GM06990 (cell line): Measurements from ENCODE around the gene CTIF.

Source experiments
- DNase-seq: peaks from one replicate; pipeline ENCODE4 v3.0.0-alpha.2; 2011; ENCODE audit not compliant: insufficient read length; ENCODE audit errors: extremely low read depth
- H3K27me3 ChIP-seq: replicated peaks from 2 replicates; pipeline ENCODE4 v1.6.0; 2011; ENCODE audit warnings: low read length; ENCODE audit not compliant: control insufficient read depth, insufficient read depth
- H3K36me3 ChIP-seq: 2 replicates; pipeline ENCODE4 v1.5.1; 2011; ENCODE audit warnings: low read length; ENCODE audit not compliant: control insufficient read depth, insufficient read depth
- H3K4me3 ChIP-seq: replicated peaks from 2 replicates; pipeline ENCODE4 v1.5.1; 2011; ENCODE audit warnings: low read depth, mild to moderate bottlenecking, control low read depth, low read length
- TF ChIP-seq, protein P1 (sequence below): IDR thresholded peaks from 2 replicates; pipeline ENCODE4 v1.5.1; 2011; ENCODE audit warnings: low read length, control low read depth, mild to moderate bottlenecking, inconsistent platforms; ENCODE audit not compliant: insufficient read depth, poor library complexity, severe bottlenecking

The CTIF gene

DNA sequence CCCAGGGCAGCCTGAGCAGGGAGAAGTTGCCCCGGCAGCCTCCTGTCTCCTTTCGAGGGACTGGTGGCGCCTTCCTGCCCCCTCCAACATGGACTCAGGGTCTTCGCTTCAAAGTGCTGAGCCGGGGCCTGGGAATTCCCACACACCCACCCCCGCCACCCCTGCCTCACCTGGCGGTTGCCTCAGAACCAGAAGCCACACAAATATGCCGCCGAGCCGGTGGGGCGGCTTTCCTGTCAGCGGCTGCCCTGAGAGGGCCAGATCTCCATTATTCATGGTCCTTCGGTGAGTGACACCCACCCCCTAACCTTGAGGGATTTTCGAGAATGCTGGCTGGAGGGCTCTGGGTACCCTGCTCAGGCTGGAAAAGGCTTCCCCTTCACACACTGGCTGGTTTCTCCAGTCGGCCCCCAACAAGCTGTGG, 340.2 kb downstream of the CTIF start:
- TF ChIP-seq, protein P1, sequence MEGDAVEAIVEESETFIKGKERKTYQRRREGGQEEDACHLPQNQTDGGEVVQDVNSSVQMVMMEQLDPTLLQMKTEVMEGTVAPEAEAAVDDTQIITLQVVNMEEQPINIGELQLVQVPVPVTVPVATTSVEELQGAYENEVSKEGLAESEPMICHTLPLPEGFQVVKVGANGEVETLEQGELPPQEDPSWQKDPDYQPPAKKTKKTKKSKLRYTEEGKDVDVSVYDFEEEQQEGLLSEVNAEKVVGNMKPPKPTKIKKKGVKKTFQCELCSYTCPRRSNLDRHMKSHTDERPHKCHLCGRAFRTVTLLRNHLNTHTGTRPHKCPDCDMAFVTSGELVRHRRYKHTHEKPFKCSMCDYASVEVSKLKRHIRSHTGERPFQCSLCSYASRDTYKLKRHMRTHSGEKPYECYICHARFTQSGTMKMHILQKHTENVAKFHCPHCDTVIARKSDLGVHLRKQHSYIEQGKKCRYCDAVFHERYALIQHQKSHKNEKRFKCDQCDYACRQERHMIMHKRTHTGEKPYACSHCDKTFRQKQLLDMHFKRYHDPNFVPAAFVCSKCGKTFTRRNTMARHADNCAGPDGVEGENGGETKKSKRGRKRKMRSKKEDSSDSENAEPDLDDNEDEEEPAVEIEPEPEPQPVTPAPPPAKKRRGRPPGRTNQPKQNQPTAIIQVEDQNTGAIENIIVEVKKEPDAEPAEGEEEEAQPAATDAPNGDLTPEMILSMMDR = no peak
- H3K4me3 ChIP-seq = no peak overlapping the region
- no peaks in the 10 kb centered on the region for H3K36me3 ChIP-seq
- DNase-seq = no peak
- H3K27me3 ChIP-seq = no peaks in the 10 kb centered on the region

DNA sequence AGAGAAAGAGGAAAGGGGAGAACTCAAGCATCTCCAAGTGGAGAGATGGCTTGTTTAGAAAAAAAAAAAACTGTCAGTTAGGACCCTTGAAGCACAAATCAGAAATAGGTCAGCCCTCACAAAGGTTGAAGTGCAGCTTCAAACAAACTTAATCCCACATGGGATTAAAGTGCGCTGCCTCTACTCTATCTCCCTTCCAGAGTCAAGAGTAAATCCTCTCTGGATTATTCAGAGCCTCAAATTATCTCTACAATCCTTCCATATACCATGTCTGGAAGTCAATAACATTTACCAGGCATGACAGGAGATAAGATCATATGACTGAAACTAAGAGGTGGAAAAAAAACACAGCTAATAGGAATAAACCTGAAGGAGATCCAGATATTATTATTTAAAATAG, 342.1 kb downstream of the CTIF start:
- TF ChIP-seq, protein P1 = no peak
- no peak for DNase-seq
- no peak overlapping the region for H3K4me3 ChIP-seq
- no peaks in the 10 kb centered on the region for H3K27me3 ChIP-seq
- H3K36me3 ChIP-seq = no peaks in the 10 kb centered on the region

DNA sequence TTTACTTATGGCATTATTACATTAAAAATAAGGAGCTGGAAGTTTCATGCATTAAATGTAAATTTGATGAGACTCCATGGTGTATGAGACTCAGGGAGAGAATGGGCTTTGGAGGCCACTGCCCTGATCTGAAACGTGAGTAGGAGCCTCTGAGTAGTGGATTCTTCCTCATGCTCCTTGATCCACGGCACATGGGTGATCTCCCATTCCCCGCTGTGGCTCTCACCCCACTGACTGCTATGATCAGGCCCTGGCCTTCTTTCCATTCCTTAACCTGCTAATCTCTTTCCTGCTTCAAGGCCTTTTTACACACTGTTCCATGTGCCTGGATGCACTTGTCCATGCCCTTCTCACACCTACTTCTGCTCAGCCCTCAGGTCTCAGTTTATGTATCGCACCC, 343.5 kb downstream of the CTIF start:
- no peaks in the 10 kb centered on the region for H3K27me3 ChIP-seq
- no peaks in the 10 kb centered on the region for H3K36me3 ChIP-seq
- no peak for DNase-seq
- no peak overlapping the region for H3K4me3 ChIP-seq
- TF ChIP-seq, protein P1 = no peak

DNA sequence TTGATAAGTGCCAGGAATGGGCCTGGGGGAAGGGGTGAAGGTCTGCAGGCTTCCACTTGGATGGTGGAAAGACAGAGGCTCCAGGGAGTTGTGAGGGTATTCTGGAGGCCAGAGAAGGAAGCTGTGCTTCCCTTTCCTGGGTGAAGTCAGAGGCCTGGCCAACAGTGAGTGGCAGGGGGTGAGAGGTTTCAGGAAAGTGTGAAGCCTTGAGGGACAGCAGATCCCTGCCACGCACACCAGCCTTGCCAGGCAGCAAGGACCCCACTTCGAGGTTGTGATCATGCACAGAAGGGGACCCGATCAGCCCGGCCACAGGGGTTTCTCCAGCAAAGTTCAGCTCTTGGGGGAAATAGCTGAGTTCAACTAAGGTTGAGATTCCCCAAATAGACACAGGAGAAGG, 345.5 kb downstream of the CTIF start:
- TF ChIP-seq, protein P1 = no peak
- Histone ChIP-seq H3K36me3 (no peaks in the 10 kb centered on the region), H3K4me3 (no peak overlapping the region), H3K27me3 (no peaks in the 10 kb centered on the region)
- no peak for DNase-seq

DNA sequence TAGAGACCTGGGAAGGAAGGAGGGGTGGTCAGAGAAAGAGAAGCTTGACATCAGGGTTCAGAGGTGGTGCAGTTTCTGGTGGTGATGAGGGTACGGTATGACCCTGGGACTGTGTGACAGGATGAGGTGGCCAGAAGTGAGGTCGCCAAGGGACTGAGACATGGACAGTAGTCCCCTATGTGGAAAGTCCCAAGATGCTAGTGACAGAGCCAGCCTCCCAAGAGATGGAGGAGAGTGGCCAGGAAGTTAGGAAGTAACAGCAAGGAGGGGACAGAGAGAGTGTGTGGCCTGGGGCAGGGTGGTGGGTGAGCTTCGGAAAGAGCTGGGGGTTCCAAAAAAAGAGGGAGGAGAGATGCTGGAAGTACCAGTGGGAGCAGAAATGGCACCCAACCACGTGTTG, 345.9 kb downstream of the CTIF start:
- Histone ChIP-seq H3K4me3 (no peak overlapping the region), H3K36me3 (no peaks in the 10 kb centered on the region), H3K27me3 (no peaks in the 10 kb centered on the region)
- DNase-seq = no peak
- TF ChIP-seq, protein P1 = no peak

DNA sequence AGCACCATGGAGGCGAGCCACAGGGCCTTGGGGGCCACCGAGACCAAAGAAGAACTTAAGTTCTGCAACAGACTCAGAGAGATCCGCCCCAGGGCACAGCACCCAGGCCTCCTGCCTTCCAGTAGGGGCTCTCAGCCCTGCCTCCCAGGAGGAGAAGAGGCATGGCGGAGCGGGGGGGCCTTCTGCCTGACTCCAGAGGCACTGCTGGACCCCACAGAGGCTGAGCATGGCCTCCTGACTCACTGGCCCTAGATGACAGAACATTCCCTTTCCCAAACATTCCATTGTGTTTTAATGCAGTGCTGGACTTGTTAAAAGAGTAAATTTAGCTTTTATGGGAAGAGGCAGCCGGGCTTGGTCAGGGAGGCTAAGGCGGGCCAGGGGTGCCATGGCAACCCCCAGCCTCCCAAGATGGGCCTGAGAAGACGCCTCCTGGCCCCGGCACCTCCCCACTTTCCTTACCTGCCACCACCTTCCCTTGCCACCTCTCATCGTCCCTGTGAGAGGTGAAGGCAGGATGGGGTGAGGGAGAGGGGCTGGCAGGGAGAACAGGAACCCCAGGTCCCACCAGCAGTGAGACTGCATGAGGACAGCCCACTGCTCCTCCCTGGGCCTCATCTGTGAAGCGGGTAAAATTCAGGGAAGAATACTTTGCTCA, 346.6 kb downstream of the CTIF start:
- Histone ChIP-seq H3K36me3 (no peaks in the 10 kb centered on the region), H3K27me3 (no peaks in the 10 kb centered on the region), H3K4me3 (no peak overlapping the region)
- TF ChIP-seq, protein P1 = no peak
- no peak for DNase-seq
